Measurements from ENCODE around the gene TMEM86B.

Gene TMEM86B

GRCh38 chr19:55256562-55257460 lies 28.2 kb upstream of the TMEM86B start:
- FAIRE-seq (no peak), DNase-seq (ENCODE audit: insufficient read length, low spot score) (no peak)
- no peak for TF ChIP-seq CTCF (IDR thresholded peaks at IDR 0.05; ENCODE audit: insufficient read depth, missing control alignments)

GRCh38 chr19:55255618-55256423 lies 27.3 kb upstream of the TMEM86B start:
- no peak for DNase-seq (ENCODE audit: insufficient read length, low spot score)
- FAIRE-seq = no peak
- TF ChIP-seq CTCF (IDR thresholded peaks at IDR 0.05; ENCODE audit: insufficient read depth, missing control alignments) = no peak

GRCh38 chr19:55254625-55254977 lies 26.0 kb upstream of the TMEM86B start:
- no peak for FAIRE-seq
- DNase-seq (ENCODE audit: insufficient read length, low spot score) = no peak
- no peak for TF ChIP-seq CTCF (IDR thresholded peaks at IDR 0.05; ENCODE audit: insufficient read depth, missing control alignments)

- TF ChIP-seq CTCF (IDR thresholded peaks at IDR 0.05; ENCODE audit: insufficient read depth, missing control alignments) = no peak
- DNase-seq (ENCODE audit: insufficient read length, low spot score) = no peak
- no peak for FAIRE-seq
Measured at GRCh38 chr19:55253842-55254624, 25.5 kb upstream of the TMEM86B start.

- FAIRE-seq = no peak
- no peak for TF ChIP-seq CTCF (IDR thresholded peaks at IDR 0.05; ENCODE audit: insufficient read depth, missing control alignments)
Measured at GRCh38 chr19:55252760-55253663, 24.4 kb upstream of the TMEM86B start.

GRCh38 chr19:55251341-55252081 lies 22.9 kb upstream of the TMEM86B start:
- DNase-seq (ENCODE audit: insufficient read length, low spot score) (no peak), FAIRE-seq (no peak)
- no peak for TF ChIP-seq CTCF (IDR thresholded peaks at IDR 0.05; ENCODE audit: insufficient read depth, missing control alignments)

More at GRCh38 chr19:55252760-55253663, 24.4 kb upstream of the TMEM86B start:
- no peak for DNase-seq (ENCODE audit: insufficient read length, low spot score)
